Gastroesophageal sphincter (tissue), 3 donors: ENCODE measurements around the gene PBX1.

Experiments used
- EP300 ChIP-seq: sonication (generic); formaldehyde crosslinking; IDR thresholded peaks from one replicate; pipeline ENCODE4 v1.6.1; 2017; ENCODE audit warnings: antibody characterized with exemption, mild to moderate bottlenecking
- TF ChIP-seq, protein P1 (sequence below), 4 experiments: fragments of 200-600 bp in 2 of 4; fragments of 450-650 bp in 2 of 4; sonication (generic) in 1 of 4; IDR thresholded peaks; one replicate each; pipeline ENCODE4 v1.5.1; 2017 to 2019; ENCODE audit warnings: antibody characterized with exemption in 4 of 4, mild to moderate bottlenecking in 2 of 4, moderate library complexity in 2 of 4

- TF ChIP-seq, protein P1, sequence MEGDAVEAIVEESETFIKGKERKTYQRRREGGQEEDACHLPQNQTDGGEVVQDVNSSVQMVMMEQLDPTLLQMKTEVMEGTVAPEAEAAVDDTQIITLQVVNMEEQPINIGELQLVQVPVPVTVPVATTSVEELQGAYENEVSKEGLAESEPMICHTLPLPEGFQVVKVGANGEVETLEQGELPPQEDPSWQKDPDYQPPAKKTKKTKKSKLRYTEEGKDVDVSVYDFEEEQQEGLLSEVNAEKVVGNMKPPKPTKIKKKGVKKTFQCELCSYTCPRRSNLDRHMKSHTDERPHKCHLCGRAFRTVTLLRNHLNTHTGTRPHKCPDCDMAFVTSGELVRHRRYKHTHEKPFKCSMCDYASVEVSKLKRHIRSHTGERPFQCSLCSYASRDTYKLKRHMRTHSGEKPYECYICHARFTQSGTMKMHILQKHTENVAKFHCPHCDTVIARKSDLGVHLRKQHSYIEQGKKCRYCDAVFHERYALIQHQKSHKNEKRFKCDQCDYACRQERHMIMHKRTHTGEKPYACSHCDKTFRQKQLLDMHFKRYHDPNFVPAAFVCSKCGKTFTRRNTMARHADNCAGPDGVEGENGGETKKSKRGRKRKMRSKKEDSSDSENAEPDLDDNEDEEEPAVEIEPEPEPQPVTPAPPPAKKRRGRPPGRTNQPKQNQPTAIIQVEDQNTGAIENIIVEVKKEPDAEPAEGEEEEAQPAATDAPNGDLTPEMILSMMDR (IDR thresholded peaks at IDR 0.05): no peak
- TF ChIP-seq EP300: no peak
Observed at GRCh38 chr1:164515231-164515630, 43.8 kb upstream of the PBX1 start.
